ENCODE results near the gene ICOS. TPM values are rescaled to one million over a fixed set of nuclear protein-coding genes. Genes with fewer than 3 reads are reported as not detected.

Gene ICOS
- polyA plus RNA-seq, 1 experiment: not detected

- TF ChIP-seq CTCF (IDR thresholded peaks at IDR 0.05; ENCODE audit: insufficient read depth, low read depth, low read length): no peak
- peaks cover 5% of the 10 kb centered on the region; the same call in 1 of the 2 replicates for H3K27me3 ChIP-seq (ENCODE audit: control insufficient read depth, insufficient read depth, low read length)
- H3K36me3 ChIP-seq (ENCODE audit: control insufficient read depth, insufficient read depth, low read length): no peaks in the 10 kb centered on the region
- H3K4me3 ChIP-seq (ENCODE audit: low read depth, low read length): no peak overlapping the region
- ChIA-PET CTCF (no interaction called here), POLR2A (no interaction called here)
- no peak for DNase-seq (ENCODE audit: low read depth)
These were observed 34.7 kb downstream of the ICOS start for GRCh38 chr2:203971251-203971650.

- H3K4me3 ChIP-seq (ENCODE audit: low read depth, low read length): no peak overlapping the region
- CTCF ChIA-PET: no interaction called here
- H3K36me3 ChIP-seq (ENCODE audit: control insufficient read depth, insufficient read depth, low read length): no peaks in the 10 kb centered on the region
- POLR2A ChIA-PET: no interaction called here
- peaks cover 5% of the 10 kb centered on the region; the same call in 1 of the 2 replicates for H3K27me3 ChIP-seq (ENCODE audit: control insufficient read depth, insufficient read depth, low read length)
- TF ChIP-seq CTCF (IDR thresholded peaks at IDR 0.05; ENCODE audit: insufficient read depth, low read depth, low read length): no peak
- no peak for DNase-seq (ENCODE audit: low read depth)
These were observed 35.5 kb downstream of the ICOS start for GRCh38 chr2:203972066-203972465.

- ChIA-PET CTCF (no interaction called here), POLR2A (no interaction called here)
- Histone ChIP-seq H3K27me3 (ENCODE audit: control insufficient read depth, insufficient read depth, low read length) (peaks cover 5% of the 10 kb centered on the region; the same call in 1 of the 2 replicates), H3K4me3 (ENCODE audit: low read depth, low read length) (no peak overlapping the region), H3K36me3 (ENCODE audit: control insufficient read depth, insufficient read depth, low read length) (no peaks in the 10 kb centered on the region)
- no peak for DNase-seq (ENCODE audit: low read depth)
- no peak for TF ChIP-seq CTCF (IDR thresholded peaks at IDR 0.05; ENCODE audit: insufficient read depth, low read depth, low read length)
These were observed 36.4 kb downstream of the ICOS start for GRCh38 chr2:203973000-203973399.

GRCh38 chr2:203973676-203974075 lies 37.1 kb downstream of the ICOS start:
- ChIA-PET CTCF (no interaction called here), POLR2A (no interaction called here)
- DNase-seq (ENCODE audit: low read depth): no peak
- Histone ChIP-seq H3K27me3 (ENCODE audit: control insufficient read depth, insufficient read depth, low read length) (peaks cover 4% of the 10 kb centered on the region; the same call in 1 of the 2 replicates), H3K4me3 (ENCODE audit: low read depth, low read length) (no peak overlapping the region), H3K36me3 (ENCODE audit: control insufficient read depth, insufficient read depth, low read length) (no peaks in the 10 kb centered on the region)
- TF ChIP-seq CTCF (IDR thresholded peaks at IDR 0.05; ENCODE audit: insufficient read depth, low read depth, low read length): no peak

GRCh38 chr2:203975912-203976311 lies 39.3 kb downstream of the ICOS start:
- no peak for TF ChIP-seq CTCF (IDR thresholded peaks at IDR 0.05; ENCODE audit: insufficient read depth, low read depth, low read length)
- DNase-seq (ENCODE audit: low read depth): no peak
- no peaks in the 10 kb centered on the region for H3K36me3 ChIP-seq (ENCODE audit: control insufficient read depth, insufficient read depth, low read length)
- H3K4me3 ChIP-seq (ENCODE audit: low read depth, low read length): no peak overlapping the region
- ChIA-PET POLR2A (no interaction called here), CTCF (no interaction called here)
- peaks cover 4% of the 10 kb centered on the region; the same call in 1 of the 2 replicates for H3K27me3 ChIP-seq (ENCODE audit: control insufficient read depth, insufficient read depth, low read length)
